C4-2B (cell line): ENCODE data around the gene PLEKHA4.
"Not testable (repeated sequence)": the region's sequence is repeated elsewhere in the genome, so short reads cannot be mapped to it uniquely, and the experiment has no call there.

Source experiments
- H3K27ac ChIP-seq: fragments of 450-650 bp; 2 replicates; pipeline ENCODE4 v1.5.1; 2017
- CTCF ChIP-seq: fragments of 450-650 bp; conservative IDR thresholded peaks from 2 replicates; pipeline ENCODE4 v1.5.1; 2017; ENCODE audit warnings: mild to moderate bottlenecking
- ZFX ChIP-seq: fragments of 450-650 bp; IDR thresholded peaks from 2 replicates; pipeline ENCODE4 v1.6.1; 2017

PLEKHA4 gene

GRCh38 chr19:48879025-48879637 lies 10.7 kb upstream of the PLEKHA4 start:
- H3K27ac ChIP-seq, result no peak overlapping the region
- no peak for TF ChIP-seq ZFX
- TF ChIP-seq CTCF, result no peak

- no peak overlapping the region for H3K27ac ChIP-seq
Observed at GRCh38 chr19:48878196-48879024, 10.0 kb upstream of the PLEKHA4 start.

GRCh38 chr19:48877855-48878195 lies 9.4 kb upstream of the PLEKHA4 start:
- TF ChIP-seq ZFX (no peak), CTCF (no peak)
- no peak overlapping the region for H3K27ac ChIP-seq

More at GRCh38 chr19:48878196-48879024, 10.0 kb upstream of the PLEKHA4 start:
- no peak for TF ChIP-seq CTCF
- TF ChIP-seq ZFX, result no peak

DNA sequence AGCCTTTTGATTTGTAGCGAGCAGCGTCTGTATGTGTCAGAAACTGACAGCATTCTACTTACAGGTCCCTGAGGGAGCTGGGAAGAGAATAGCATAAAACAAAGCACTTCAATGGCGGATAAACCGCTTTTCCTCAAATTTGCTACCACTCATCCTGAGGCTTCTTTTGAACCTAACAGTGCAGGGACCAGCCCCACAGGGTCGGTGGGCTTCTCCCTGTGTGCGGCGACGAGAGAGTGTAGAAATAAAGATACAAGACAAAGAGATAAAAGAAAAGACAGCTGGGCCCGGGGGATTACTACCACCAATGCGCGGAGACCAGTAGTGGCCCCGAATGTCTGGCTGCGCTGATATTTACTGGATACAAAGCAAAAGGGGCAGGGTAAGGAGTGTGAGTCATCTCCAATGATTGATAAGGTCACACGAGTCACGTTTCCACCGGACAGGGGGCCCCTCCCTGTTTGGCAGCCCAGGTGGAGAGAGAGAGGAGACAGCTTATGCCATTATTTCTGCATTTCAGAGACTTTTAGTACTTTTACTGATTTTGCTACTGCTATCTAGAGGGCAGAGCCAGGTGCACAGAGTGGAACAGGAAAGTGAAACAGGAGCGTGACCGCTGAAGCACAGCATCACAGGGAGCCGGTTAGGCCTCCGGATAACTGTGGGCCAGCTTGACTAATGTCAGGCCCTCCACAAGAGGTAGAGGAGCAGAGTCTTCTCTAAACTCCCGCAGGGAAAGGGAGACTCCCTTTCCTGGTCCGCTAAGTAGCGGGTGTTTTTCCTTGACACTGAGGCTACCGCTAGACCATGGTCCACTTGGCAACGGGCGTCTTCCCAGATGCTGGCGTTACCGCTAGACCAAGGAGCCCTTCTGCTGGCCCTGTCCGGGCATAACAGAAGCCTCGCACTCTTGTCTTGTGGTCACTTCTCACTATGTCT lies 7.9 kb upstream of the PLEKHA4 start:
- H3K27ac ChIP-seq, result not testable (repeated sequence)

DNA sequence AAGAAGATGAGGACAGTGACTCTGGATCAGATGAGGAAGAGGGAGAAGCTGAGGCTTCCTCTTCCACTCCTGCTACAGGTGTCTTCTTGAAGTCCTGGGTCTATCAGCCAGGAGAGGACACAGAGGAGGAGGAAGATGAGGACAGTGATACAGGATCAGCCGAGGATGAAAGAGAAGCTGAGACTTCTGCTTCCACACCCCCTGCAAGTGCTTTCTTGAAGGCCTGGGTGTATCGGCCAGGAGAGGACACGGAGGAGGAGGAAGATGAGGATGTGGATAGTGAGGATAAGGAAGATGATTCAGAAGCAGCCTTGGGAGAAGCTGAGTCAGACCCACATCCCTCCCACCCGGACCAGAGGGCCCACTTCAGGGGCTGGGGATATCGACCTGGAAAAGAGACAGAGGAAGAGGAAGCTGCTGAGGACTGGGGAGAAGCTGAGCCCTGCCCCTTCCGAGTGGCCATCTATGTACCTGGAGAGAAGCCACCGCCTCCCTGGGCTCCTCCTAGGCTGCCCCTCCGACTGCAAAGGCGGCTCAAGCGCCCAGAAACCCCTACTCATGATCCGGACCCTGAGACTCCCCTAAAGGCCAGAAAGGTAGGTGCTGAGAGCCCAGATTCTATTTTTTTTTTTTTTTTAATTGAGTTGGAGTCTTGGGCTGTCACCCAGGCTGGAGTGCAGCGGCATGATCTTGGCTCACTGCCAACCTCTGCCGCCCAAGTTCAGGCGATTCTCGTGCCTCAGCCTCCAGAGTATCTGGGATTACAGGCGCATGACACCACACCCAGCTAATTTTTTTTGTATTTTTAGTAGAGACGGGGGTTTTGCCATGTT lies 6.1 kb upstream of the PLEKHA4 start:
- H3K27ac ChIP-seq, result no peak overlapping the region
- no peak for TF ChIP-seq CTCF
- TF ChIP-seq ZFX, result no peak

DNA sequence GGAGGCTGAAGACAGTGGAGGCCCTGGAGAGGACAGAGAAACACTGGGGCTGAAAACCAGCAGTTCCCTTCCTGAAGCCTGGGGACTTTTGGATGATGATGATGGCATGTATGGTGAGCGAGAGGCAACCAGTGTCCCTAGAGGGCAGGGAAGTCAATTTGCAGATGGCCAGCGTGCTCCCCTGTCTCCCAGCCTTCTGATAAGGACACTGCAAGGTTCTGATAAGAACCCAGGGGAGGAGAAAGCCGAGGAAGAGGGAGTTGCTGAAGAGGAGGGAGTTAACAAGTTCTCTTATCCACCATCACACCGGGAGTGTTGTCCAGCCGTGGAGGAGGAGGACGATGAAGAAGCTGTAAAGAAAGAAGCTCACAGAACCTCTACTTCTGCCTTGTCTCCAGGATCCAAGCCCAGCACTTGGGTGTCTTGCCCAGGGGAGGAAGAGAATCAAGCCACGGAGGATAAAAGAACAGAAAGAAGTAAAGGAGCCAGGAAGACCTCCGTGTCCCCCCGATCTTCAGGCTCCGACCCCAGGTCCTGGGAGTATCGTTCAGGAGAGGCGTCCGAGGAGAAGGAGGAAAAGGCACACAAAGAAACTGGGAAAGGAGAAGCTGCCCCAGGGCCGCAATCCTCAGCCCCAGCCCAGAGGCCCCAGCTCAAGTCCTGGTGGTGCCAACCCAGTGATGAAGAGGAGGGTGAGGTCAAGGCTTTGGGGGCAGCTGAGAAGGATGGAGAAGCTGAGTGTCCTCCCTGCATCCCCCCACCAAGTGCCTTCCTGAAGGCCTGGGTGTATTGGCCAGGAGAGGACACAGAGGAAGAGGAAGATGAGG lies 5.3 kb upstream of the PLEKHA4 start:
- TF ChIP-seq CTCF (no peak), ZFX (no peak)
- H3K27ac ChIP-seq, result peak overlapping the region; percentile 90
